DND-41 (cell line): ENCODE results near the gene ASB18.

Experiments used
- ATAC-seq: fragments of 200-7000 bp; cut with Tn5 transposase; 3 replicates; pipeline ENCODE4 v1.9.1; 2021; ENCODE audit warnings: low read depth; ENCODE audit not compliant: insufficient read depth
- DNase-seq: peaks from one replicate; pipeline ENCODE4 v3.0.0-alpha.2; 2020
- H2AFZ ChIP-seq: 2 replicates; pipeline ENCODE4 v1.6.0; 2012; ENCODE audit warnings: low read depth, low read length
- H3K27ac ChIP-seq: 2 replicates; pipeline ENCODE4 v1.5.1; 2012; ENCODE audit warnings: low read length, inconsistent platforms
- H3K27me3 ChIP-seq: fragments of 200-600 bp; sonication (generic); 2 replicates; pipeline ENCODE4 v1.6.0; 2012; ENCODE audit warnings: low read length, mild to moderate bottlenecking, inconsistent platforms; ENCODE audit not compliant: insufficient read depth, poor library complexity
- H3K36me3 ChIP-seq: 2 replicates; pipeline ENCODE4 v1.5.1; 2012; ENCODE audit warnings: low read length, inconsistent platforms; ENCODE audit not compliant: insufficient read depth
- H3K4me1 ChIP-seq: 2 replicates; pipeline ENCODE4 v1.5.1; 2012; ENCODE audit warnings: mild to moderate bottlenecking, low read length; ENCODE audit not compliant: insufficient read depth
- H3K4me2 ChIP-seq: 2 replicates; pipeline ENCODE4 v1.6.0; 2012; ENCODE audit warnings: mild to moderate bottlenecking, moderate library complexity, low read length, inconsistent platforms; ENCODE audit not compliant: insufficient read depth
- H3K4me3 ChIP-seq, 2 experiments: fragments of 200-600 bp in 1 of 2; shearing (Covaris generic) in 1 of 2; 2 replicates each; pipeline ENCODE4 v1.5.1; 2012 to 2016; ENCODE audit warnings: inconsistent platforms in 2 of 2, low read length in 2 of 2, mild to moderate bottlenecking in 2 of 2, low read depth in 1 of 2, moderate library complexity in 1 of 2
- H3K79me2 ChIP-seq: 2 replicates; pipeline ENCODE4 v1.6.0; 2012; ENCODE audit warnings: low read length, inconsistent platforms; ENCODE audit not compliant: insufficient read depth
- H3K9ac ChIP-seq: 2 replicates; pipeline ENCODE4 v1.6.0; 2012; ENCODE audit warnings: low read depth, mild to moderate bottlenecking, inconsistent platforms, low read length, moderate library complexity
- H3K9me3 ChIP-seq: 2 replicates; pipeline ENCODE4 v1.5.1; 2012; ENCODE audit warnings: low read length, moderate library complexity, mild to moderate bottlenecking, inconsistent platforms; ENCODE audit not compliant: insufficient read depth, severe bottlenecking
- H4K20me1 ChIP-seq: 2 replicates; pipeline ENCODE4 v1.6.0; 2012; ENCODE audit warnings: low read length; ENCODE audit not compliant: insufficient read depth
- EZH2 ChIP-seq: IDR thresholded peaks from 3 replicates; pipeline ENCODE4 v1.6.1; 2012; ENCODE audit warnings: borderline replicate concordance, low read depth, mild to moderate bottlenecking, moderate library complexity, low read length, inconsistent platforms; ENCODE audit not compliant: severe bottlenecking
- TF ChIP-seq, protein P1 (sequence below): IDR thresholded peaks from 2 replicates; pipeline ENCODE4 v1.5.1; 2012; ENCODE audit warnings: borderline replicate concordance, low read length, moderate library complexity, mild to moderate bottlenecking; ENCODE audit not compliant: poor library complexity, severe bottlenecking; ENCODE audit errors: extremely low read depth

The ASB18 gene

GRCh38 chr2:236216711-236217110, 47.5 kb downstream of the ASB18 start:
- ATAC-seq (no peak), DNase-seq (no peak)
- no peaks in the 10 kb centered on the region for H4K20me1 ChIP-seq
- H3K9ac ChIP-seq = no peak overlapping the region
- H3K9me3 ChIP-seq = no peaks in the 10 kb centered on the region
- H3K27ac ChIP-seq = no peak overlapping the region
- no peak overlapping the region for H3K4me2 ChIP-seq
- no peaks in the 10 kb centered on the region for H3K79me2 ChIP-seq
- no peaks in the 10 kb centered on the region for H3K27me3 ChIP-seq
- TF ChIP-seq EZH2 = no peak
- TF ChIP-seq, protein P1, sequence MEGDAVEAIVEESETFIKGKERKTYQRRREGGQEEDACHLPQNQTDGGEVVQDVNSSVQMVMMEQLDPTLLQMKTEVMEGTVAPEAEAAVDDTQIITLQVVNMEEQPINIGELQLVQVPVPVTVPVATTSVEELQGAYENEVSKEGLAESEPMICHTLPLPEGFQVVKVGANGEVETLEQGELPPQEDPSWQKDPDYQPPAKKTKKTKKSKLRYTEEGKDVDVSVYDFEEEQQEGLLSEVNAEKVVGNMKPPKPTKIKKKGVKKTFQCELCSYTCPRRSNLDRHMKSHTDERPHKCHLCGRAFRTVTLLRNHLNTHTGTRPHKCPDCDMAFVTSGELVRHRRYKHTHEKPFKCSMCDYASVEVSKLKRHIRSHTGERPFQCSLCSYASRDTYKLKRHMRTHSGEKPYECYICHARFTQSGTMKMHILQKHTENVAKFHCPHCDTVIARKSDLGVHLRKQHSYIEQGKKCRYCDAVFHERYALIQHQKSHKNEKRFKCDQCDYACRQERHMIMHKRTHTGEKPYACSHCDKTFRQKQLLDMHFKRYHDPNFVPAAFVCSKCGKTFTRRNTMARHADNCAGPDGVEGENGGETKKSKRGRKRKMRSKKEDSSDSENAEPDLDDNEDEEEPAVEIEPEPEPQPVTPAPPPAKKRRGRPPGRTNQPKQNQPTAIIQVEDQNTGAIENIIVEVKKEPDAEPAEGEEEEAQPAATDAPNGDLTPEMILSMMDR = no peak
- no peak overlapping the region for H3K4me3 ChIP-seq
- H3K36me3 ChIP-seq = no peaks in the 10 kb centered on the region
- H3K4me1 ChIP-seq = no peaks in the 10 kb centered on the region
- no peak overlapping the region for H2AFZ ChIP-seq

- TF ChIP-seq, protein P1 = no peak
- no peak for TF ChIP-seq EZH2
- H3K27ac ChIP-seq = no peak overlapping the region
These were observed 48.4 kb downstream of the ASB18 start for GRCh38 chr2:236215761-236216333.

DNA sequence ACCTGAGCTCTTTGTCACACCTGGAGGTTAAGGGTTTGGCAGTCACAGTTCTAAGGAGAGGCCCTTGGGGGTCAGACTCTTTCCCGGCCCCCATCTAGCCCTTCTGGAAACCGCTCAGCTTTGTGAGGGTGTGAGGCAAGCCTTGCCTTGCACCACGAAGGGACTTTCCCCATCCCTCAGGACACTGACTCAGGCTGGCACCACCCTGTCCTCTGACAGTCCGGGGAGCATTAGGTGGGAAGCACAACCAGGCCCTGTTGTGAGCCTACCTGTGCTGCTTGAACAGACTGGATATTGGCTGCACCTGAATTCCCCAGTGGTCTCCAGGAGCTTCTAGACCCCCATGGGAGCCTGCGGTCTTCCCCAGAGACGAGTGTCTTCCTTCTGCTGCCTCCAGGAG, 49.0 kb downstream of the ASB18 start:
- no peaks in the 10 kb centered on the region for H3K79me2 ChIP-seq
- no peaks in the 10 kb centered on the region for H3K4me1 ChIP-seq
- TF ChIP-seq EZH2 = no peak
- TF ChIP-seq, protein P1 = no peak
- H4K20me1 ChIP-seq = no peaks in the 10 kb centered on the region
- no peaks in the 10 kb centered on the region for H3K36me3 ChIP-seq
- no peak overlapping the region for H3K4me2 ChIP-seq
- no peak for DNase-seq
- no peak for ATAC-seq
- H3K4me3 ChIP-seq = no peak overlapping the region
- H2AFZ ChIP-seq = no peak overlapping the region
- no peak overlapping the region for H3K27ac ChIP-seq
- no peaks in the 10 kb centered on the region for H3K9me3 ChIP-seq
- H3K9ac ChIP-seq = no peak overlapping the region
- H3K27me3 ChIP-seq = peaks cover 5% of the 10 kb centered on the region

More at GRCh38 chr2:236215761-236216333, 48.4 kb downstream of the ASB18 start:
- DNase-seq (no peak), ATAC-seq (no peak)
- H3K4me1 ChIP-seq = no peaks in the 10 kb centered on the region
- H3K36me3 ChIP-seq = no peaks in the 10 kb centered on the region
- no peaks in the 10 kb centered on the region for H3K79me2 ChIP-seq
- no peaks in the 10 kb centered on the region for H3K9me3 ChIP-seq
- H3K4me3 ChIP-seq = no peak overlapping the region
- H3K9ac ChIP-seq = no peak overlapping the region
- H4K20me1 ChIP-seq = no peaks in the 10 kb centered on the region
- no peak overlapping the region for H2AFZ ChIP-seq
- no peak overlapping the region for H3K4me2 ChIP-seq
- no peaks in the 10 kb centered on the region for H3K27me3 ChIP-seq
